Activated T-cell treated with anti-CD3 and anti-CD28 coated beads, Interleukin-2, amount 50 U/mL, for 4 hours (primary cell): ENCODE measurements around the gene TXNRD1. TPM values are rescaled to one million over a fixed set of nuclear protein-coding genes. Genes with fewer than 3 reads are reported as not detected.
"Not testable (repeated sequence)": the region's sequence is repeated elsewhere in the genome, so short reads cannot be mapped to it uniquely, and the experiment has no call there.

Experiments used
- ATAC-seq, 2 donors: fragments of 200-7000 bp; cut with Tn5 transposase; one replicate each; pipeline ENCODE4 v1.10.0; 2021
- DNase-seq: peaks from one replicate; pipeline ENCODE4 v3.0.0-alpha.2; 2020
- H3K27me3 Mint-ChIP-seq: one replicate; pipeline ENCODE4 v1.8.0; 2021; ENCODE audit warnings: low read depth, mixed read lengths
- H3K36me3 Mint-ChIP-seq: one replicate; pipeline ENCODE4 v1.8.0; 2022; ENCODE audit warnings: mixed read lengths; ENCODE audit not compliant: insufficient read depth
- H3K4me1 Mint-ChIP-seq: one replicate; pipeline ENCODE4 v1.8.0; 2021; ENCODE audit warnings: low read depth, mixed read lengths
- H3K4me3 Mint-ChIP-seq: one replicate; pipeline ENCODE4 v1.8.0; 2021; ENCODE audit warnings: mild to moderate bottlenecking, moderate library complexity, mixed read lengths
- H3K9me3 Mint-ChIP-seq: one replicate; pipeline ENCODE4 v1.8.0; 2021; ENCODE audit warnings: mixed read lengths
- total RNA-seq, 3 donors: library from RNA; stranded (reverse); gene quantifications; one replicate each; pipeline ENCODE4 v1.2.1, GENCODE V29; 2021

Gene TXNRD1
- total RNA-seq, 3 donors from 2014 or later = 157 to 195 (median 162) TPM

- ATAC-seq (no peak), DNase-seq (no peak)
- H3K4me3 Mint-ChIP-seq = no peak overlapping the region
- peaks cover 3% of the 10 kb centered on the region for H3K27me3 Mint-ChIP-seq
- no peaks in the 10 kb centered on the region for H3K4me1 Mint-ChIP-seq
- H3K9me3 Mint-ChIP-seq = no peaks in the 10 kb centered on the region
- H3K36me3 Mint-ChIP-seq = no peaks in the 10 kb centered on the region
These were observed 28.0 kb downstream of the TXNRD1 start for GRCh38 chr12:104243551-104243950.

- Mint-ChIP-seq H3K27me3 (peaks cover 3% of the 10 kb centered on the region), H3K9me3 (no peaks in the 10 kb centered on the region), H3K36me3 (no peaks in the 10 kb centered on the region), H3K4me3 (no peak overlapping the region), H3K4me1 (no peaks in the 10 kb centered on the region)
- DNase-seq (no peak), ATAC-seq (no peak)
These were observed 28.4 kb downstream of the TXNRD1 start for GRCh38 chr12:104243971-104244370.

DNA sequence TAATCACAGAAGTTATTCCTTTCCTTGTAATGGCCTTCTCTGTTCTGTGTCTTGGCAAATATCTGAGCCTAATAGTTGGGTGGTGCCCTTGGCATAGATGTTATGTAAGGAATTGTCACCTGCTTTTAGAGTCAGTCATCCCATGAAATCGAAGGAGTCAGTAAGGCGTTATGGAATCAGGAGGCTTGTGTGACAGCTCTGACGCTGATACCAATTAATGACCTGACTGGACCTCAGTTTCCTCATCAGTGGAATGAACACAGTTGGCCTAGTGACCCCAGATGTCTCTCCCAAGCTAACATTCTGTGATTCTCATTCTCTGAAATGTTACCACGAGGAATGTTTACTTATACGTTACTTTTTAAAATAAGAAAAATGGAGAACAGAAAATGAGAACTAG, 32.1 kb downstream of the TXNRD1 start:
- Mint-ChIP-seq H3K4me1 (no peaks in the 10 kb centered on the region), H3K36me3 (no peaks in the 10 kb centered on the region), H3K9me3 (no peaks in the 10 kb centered on the region), H3K4me3 (no peak overlapping the region), H3K27me3 (peaks cover 3% of the 10 kb centered on the region)
- DNase-seq (no peak), ATAC-seq (no peak)

DNA sequence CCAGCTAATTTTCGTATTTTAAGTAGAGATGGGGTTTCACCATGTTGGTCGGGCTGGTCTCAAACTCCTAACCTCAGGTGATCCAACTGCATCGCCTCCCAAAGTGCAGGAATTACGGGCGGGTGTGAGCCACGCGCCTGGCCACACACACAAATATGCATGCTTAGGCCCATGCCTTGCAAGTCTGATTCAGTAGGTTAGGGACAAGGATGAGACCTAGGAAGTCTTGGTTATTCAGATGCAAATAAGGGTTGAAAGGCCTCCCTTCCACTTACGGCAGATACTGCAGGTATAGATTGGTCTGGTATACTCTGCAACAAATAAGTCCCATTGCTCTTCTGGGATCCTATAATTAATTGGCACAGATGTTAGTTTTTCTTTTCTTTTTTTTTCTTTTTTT, 32.9 kb downstream of the TXNRD1 start:
- ATAC-seq = no peak

GRCh38 chr12:104249017-104249416, 33.4 kb downstream of the TXNRD1 start:
- H3K9me3 Mint-ChIP-seq = no peaks in the 10 kb centered on the region
- DNase-seq = no peak
- no peaks in the 10 kb centered on the region for H3K36me3 Mint-ChIP-seq
- ATAC-seq = no peak
- H3K27me3 Mint-ChIP-seq = peaks cover 3% of the 10 kb centered on the region
- H3K4me1 Mint-ChIP-seq = no peaks in the 10 kb centered on the region
- no peak overlapping the region for H3K4me3 Mint-ChIP-seq

More for the DNA sequence above, 32.9 kb downstream of the TXNRD1 start:
- DNase-seq = no peak
- no peaks in the 10 kb centered on the region for H3K4me1 Mint-ChIP-seq
- H3K4me3 Mint-ChIP-seq = no peak overlapping the region
- peaks cover 3% of the 10 kb centered on the region for H3K27me3 Mint-ChIP-seq
- H3K9me3 Mint-ChIP-seq = no peaks in the 10 kb centered on the region
- H3K36me3 Mint-ChIP-seq = no peaks in the 10 kb centered on the region

- DNase-seq = no peak
- ATAC-seq = no peak
- no peak overlapping the region for H3K4me3 Mint-ChIP-seq
- H3K36me3 Mint-ChIP-seq = no peaks in the 10 kb centered on the region
- H3K9me3 Mint-ChIP-seq = no peaks in the 10 kb centered on the region
- no peaks in the 10 kb centered on the region for H3K27me3 Mint-ChIP-seq
- no peaks in the 10 kb centered on the region for H3K4me1 Mint-ChIP-seq
These were observed 34.3 kb downstream of the TXNRD1 start for GRCh38 chr12:104249898-104250297.

GRCh38 chr12:104250366-104251125, 35.0 kb downstream of the TXNRD1 start:
- ATAC-seq (no peak), DNase-seq (no peak)
- Mint-ChIP-seq H3K9me3 (no peaks in the 10 kb centered on the region), H3K4me1 (no peaks in the 10 kb centered on the region), H3K27me3 (no peaks in the 10 kb centered on the region), H3K4me3 (no peak overlapping the region), H3K36me3 (no peaks in the 10 kb centered on the region)

GRCh38 chr12:104257913-104258472, 42.4 kb downstream of the TXNRD1 start:
- ATAC-seq = no peak
- Mint-ChIP-seq H3K9me3 (no peaks in the 10 kb centered on the region), H3K4me3 (no peak overlapping the region), H3K36me3 (no peaks in the 10 kb centered on the region), H3K4me1 (no peaks in the 10 kb centered on the region), H3K27me3 (no peaks in the 10 kb centered on the region)
- DNase-seq = no peak

DNA sequence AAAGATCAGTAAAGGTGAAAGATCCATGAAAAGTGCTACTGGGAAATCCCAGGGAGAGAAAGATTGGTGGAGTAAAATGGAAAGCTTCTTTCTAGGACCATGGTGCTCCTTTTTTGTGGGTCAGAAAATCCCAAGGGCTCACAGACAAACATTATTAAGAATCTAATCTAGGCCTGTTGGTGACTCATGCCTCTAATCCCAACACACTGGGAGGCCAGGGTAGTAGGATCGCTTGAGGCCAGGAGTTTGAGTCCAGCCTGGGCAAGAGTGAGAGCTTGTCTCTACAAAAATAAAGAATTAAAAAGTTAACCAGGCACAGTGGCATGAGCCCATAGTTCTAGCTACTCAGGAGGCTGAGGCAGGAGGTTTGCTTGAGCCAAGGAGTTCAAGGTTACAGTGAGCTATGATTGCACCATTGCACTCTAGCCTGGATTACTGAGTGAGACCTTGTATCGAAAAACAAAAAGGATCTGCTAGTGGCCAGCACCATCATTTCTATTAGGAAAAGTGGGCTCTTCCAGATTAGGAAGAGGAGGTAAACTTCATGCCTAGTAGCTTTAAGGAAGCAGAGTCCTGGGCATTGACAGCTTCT, 43.0 kb downstream of the TXNRD1 start:
- Mint-ChIP-seq H3K4me3 (no peak overlapping the region), H3K4me1 (no peaks in the 10 kb centered on the region), H3K27me3 (no peaks in the 10 kb centered on the region), H3K36me3 (no peaks in the 10 kb centered on the region), H3K9me3 (no peaks in the 10 kb centered on the region)
- ATAC-seq (no peak), DNase-seq (no peak)

DNA sequence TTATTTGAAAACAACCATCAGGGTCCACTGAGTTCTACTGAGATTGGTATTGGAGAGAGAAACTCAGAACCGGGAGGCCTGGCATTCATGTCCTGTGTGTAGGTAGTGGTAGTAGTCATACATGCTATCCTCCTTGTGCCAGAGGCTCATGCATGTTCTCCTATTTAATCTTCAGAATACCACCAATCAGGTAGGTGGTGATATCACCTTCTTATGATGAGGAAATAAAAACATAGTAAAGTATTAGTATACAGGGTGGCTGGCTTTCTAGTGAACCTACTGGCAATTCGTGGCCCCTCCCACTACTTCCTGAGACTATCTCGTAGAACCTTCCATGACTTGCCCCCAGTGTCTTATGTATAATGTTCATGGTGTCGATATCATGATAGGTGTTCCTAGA, 47.4 kb downstream of the TXNRD1 start:
- no peaks in the 10 kb centered on the region for H3K4me1 Mint-ChIP-seq
- DNase-seq (no peak), ATAC-seq (no peak)
- no peaks in the 10 kb centered on the region for H3K27me3 Mint-ChIP-seq
- no peaks in the 10 kb centered on the region for H3K36me3 Mint-ChIP-seq
- H3K9me3 Mint-ChIP-seq = no peaks in the 10 kb centered on the region
- H3K4me3 Mint-ChIP-seq = no peak overlapping the region

GRCh38 chr12:104263580-104264358, 48.2 kb downstream of the TXNRD1 start:
- Mint-ChIP-seq H3K9me3 (no peaks in the 10 kb centered on the region), H3K4me1 (no peaks in the 10 kb centered on the region), H3K4me3 (no peak overlapping the region), H3K27me3 (no peaks in the 10 kb centered on the region), H3K36me3 (no peaks in the 10 kb centered on the region)
- no peak for ATAC-seq
- no peak for DNase-seq

DNA sequence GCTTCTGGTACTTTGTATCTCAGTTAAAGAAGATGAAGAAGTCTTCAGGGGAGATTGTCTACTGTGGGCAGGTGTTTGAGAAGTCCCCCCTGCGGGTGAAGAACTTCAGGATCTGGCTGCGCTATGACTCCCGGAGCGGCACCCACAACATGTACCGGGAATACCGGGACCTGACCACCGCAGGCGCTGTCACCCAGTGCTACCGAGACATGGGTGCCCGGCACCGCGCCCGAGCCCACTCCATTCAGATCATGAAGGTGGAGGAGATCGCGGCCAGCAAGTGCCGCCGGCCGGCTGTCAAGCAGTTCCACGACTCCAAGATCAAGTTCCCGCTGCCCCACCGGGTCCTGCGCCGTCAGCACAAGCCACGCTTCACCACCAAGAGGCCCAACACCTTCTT, 49.9 kb downstream of the TXNRD1 start:
- not testable (repeated sequence) for H3K36me3 Mint-ChIP-seq, H3K4me1 Mint-ChIP-seq, H3K9me3 Mint-ChIP-seq, H3K27me3 Mint-ChIP-seq, H3K4me3 Mint-ChIP-seq, ATAC-seq, DNase-seq

GRCh38 chr12:104272938-104273337, 57.4 kb downstream of the TXNRD1 start:
- H3K27me3 Mint-ChIP-seq = no peaks in the 10 kb centered on the region
- ATAC-seq = no peak
- DNase-seq = no peak
- H3K4me1 Mint-ChIP-seq = peaks cover 9% of the 10 kb centered on the region
- H3K9me3 Mint-ChIP-seq = no peaks in the 10 kb centered on the region
- H3K36me3 Mint-ChIP-seq = no peaks in the 10 kb centered on the region
- no peak overlapping the region for H3K4me3 Mint-ChIP-seq

GRCh38 chr12:104273503-104273902, 57.9 kb downstream of the TXNRD1 start:
- H3K4me1 Mint-ChIP-seq = peaks cover 9% of the 10 kb centered on the region
- ATAC-seq (no peak), DNase-seq (no peak)
- no peaks in the 10 kb centered on the region for H3K36me3 Mint-ChIP-seq
- H3K9me3 Mint-ChIP-seq = no peaks in the 10 kb centered on the region
- H3K4me3 Mint-ChIP-seq = no peak overlapping the region
- H3K27me3 Mint-ChIP-seq = no peaks in the 10 kb centered on the region
